Dermis microvascular lymphatic vessel endothelial cell (primary cell): ENCODE data around the gene SIGLEC7. TPM values are rescaled to one million over a fixed set of nuclear protein-coding genes. Genes with fewer than 3 reads are reported as not detected.

Experiments
- DNase-seq, 2 donors: peaks; one replicate each; pipeline versions ENCODE4 v3.0.0 to v3.0.0-alpha.2; 2010; ENCODE audit warnings: low read depth in 2 of 2
- total RNA-seq: library from RNA; depleted of rRNA; stranded (reverse); fragments of >200 nt; gene quantifications from 2 replicates; pipeline ENCODE4 v1.2.1, GENCODE V29; 2014

Gene SIGLEC7
- under 0.01 TPM in 1 of 2 replicates, not detected in the other for total RNA-seq

- no peak for DNase-seq
Measured at GRCh38 chr19:51142119-51142518, at the start of gene SIGLEC7. TSS of gene SIGLEC7 (plus strand) at chr19:51142301. CDS start at chr19:51142370, 69 bp downstream.

GRCh38 chr19:51093101-51093500 is 49.0 kb upstream of the SIGLEC7 start:
- no peak for DNase-seq

GRCh38 chr19:51093510-51094345 is 48.4 kb upstream of the SIGLEC7 start:
- peak; percentile 23 to 49 for DNase-seq

- DNase-seq = peak in 1 of 2 donors; percentile 22
Measured at GRCh38 chr19:51094696-51095279, 47.3 kb upstream of the SIGLEC7 start.

- DNase-seq = peak in 1 of 2 donors; percentile 12
Measured at GRCh38 chr19:51096473-51097165, 45.5 kb upstream of the SIGLEC7 start.

- peak in 1 of 2 donors; percentile 59 for DNase-seq
Measured at GRCh38 chr19:51097166-51097738, 44.8 kb upstream of the SIGLEC7 start.

- DNase-seq = no peak
Measured at GRCh38 chr19:51097796-51098195, 44.3 kb upstream of the SIGLEC7 start.

- DNase-seq = no peak
Measured at GRCh38 chr19:51098365-51099046, 43.6 kb upstream of the SIGLEC7 start.

GRCh38 chr19:51099047-51099382 is 43.1 kb upstream of the SIGLEC7 start:
- DNase-seq = no peak

- DNase-seq = no peak
Measured at GRCh38 chr19:51100601-51101000, 41.5 kb upstream of the SIGLEC7 start.

GRCh38 chr19:51101171-51101865 is 40.8 kb upstream of the SIGLEC7 start:
- no peak for DNase-seq

GRCh38 chr19:51102991-51103390 is 39.1 kb upstream of the SIGLEC7 start:
- no peak for DNase-seq

GRCh38 chr19:51103926-51104341 is 38.2 kb upstream of the SIGLEC7 start:
- DNase-seq = no peak

- no peak for DNase-seq
Measured at GRCh38 chr19:51107406-51108065, 34.6 kb upstream of the SIGLEC7 start.

- DNase-seq = peak; percentile 98 to 99
Measured at GRCh38 chr19:51108066-51108804, 33.9 kb upstream of the SIGLEC7 start, which contains the start of gene CTU1. TSS of gene CTU1 (minus strand) at chr19:51108409. CDS start at chr19:51104569, 3,840 bp downstream.

- DNase-seq = no peak
Measured at GRCh38 chr19:51108805-51109146, 33.3 kb upstream of the SIGLEC7 start.

- DNase-seq = no peak
Measured at GRCh38 chr19:51110666-51110971, 31.5 kb upstream of the SIGLEC7 start.

GRCh38 chr19:51111606-51112005 is 30.5 kb upstream of the SIGLEC7 start:
- no peak for DNase-seq

- no peak for DNase-seq
Measured at GRCh38 chr19:51114087-51114729, 27.9 kb upstream of the SIGLEC7 start.
